HEK293T (cell line): Measurements from ENCODE around the gene GNAQ.

Source experiments
- ARNT ChIP-seq: fragments of 450-650 bp; IDR thresholded peaks from 2 replicates; pipeline ENCODE4 v1.6.1; 2017; ENCODE audit warnings: mild to moderate bottlenecking
- BHLHE40 ChIP-seq: fragments of 450-650 bp; IDR thresholded peaks from 2 replicates; pipeline ENCODE4 v1.6.1; 2016; ENCODE audit warnings: mild to moderate bottlenecking, moderate library complexity, borderline replicate concordance
- CTBP1 ChIP-seq: fragments of 450-650 bp; IDR thresholded peaks from 2 replicates; pipeline ENCODE4 v1.6.1; 2016; ENCODE audit warnings: borderline replicate concordance
- ELF4 ChIP-seq: fragments of 450-650 bp; IDR thresholded peaks from 2 replicates; pipeline ENCODE4 v1.6.1; 2017; ENCODE audit warnings: antibody characterized with exemption
- FOXA1 ChIP-seq: fragments of 450-650 bp; IDR thresholded peaks from 2 replicates; pipeline ENCODE4 v1.6.1; 2016; ENCODE audit warnings: mild to moderate bottlenecking
- FOXK2 ChIP-seq: fragments of 450-650 bp; IDR thresholded peaks from 2 replicates; pipeline ENCODE4 v1.6.1; 2016; ENCODE audit warnings: mild to moderate bottlenecking
- FOXM1 ChIP-seq: fragments of 450-650 bp; IDR thresholded peaks from 2 replicates; pipeline ENCODE4 v1.6.1; 2017; ENCODE audit warnings: mild to moderate bottlenecking, borderline replicate concordance
- HDGF ChIP-seq: fragments of 450-650 bp; IDR thresholded peaks from 2 replicates; pipeline ENCODE4 v1.6.1; 2017; ENCODE audit warnings: antibody characterized with exemption, borderline replicate concordance
- LEF1 ChIP-seq: fragments of 450-650 bp; IDR thresholded peaks from 2 replicates; pipeline ENCODE4 v1.6.1; 2017; ENCODE audit warnings: mild to moderate bottlenecking, borderline replicate concordance
- SP1 ChIP-seq: fragments of 450-650 bp; IDR thresholded peaks from 2 replicates; pipeline ENCODE4 v1.6.1; 2017
- SUZ12 ChIP-seq: fragments of 450-650 bp; IDR thresholded peaks from 2 replicates; pipeline ENCODE4 v1.6.1; 2016; ENCODE audit warnings: mild to moderate bottlenecking
- TARDBP ChIP-seq: fragments of 450-650 bp; IDR thresholded peaks from 2 replicates; pipeline ENCODE4 v1.6.1; 2016
- ZNF384 ChIP-seq: fragments of 450-650 bp; IDR thresholded peaks from 2 replicates; pipeline ENCODE4 v1.6.1; 2016
- TF ChIP-seq, protein P1 (sequence below): fragments of 450-650 bp; IDR thresholded peaks from 2 replicates; pipeline ENCODE4 v1.6.1; 2016

GRCh38 chr9:77770340-77770739 lies 261.3 kb downstream of the GNAQ start:
- TF ChIP-seq SUZ12: no peak
- TF ChIP-seq HDGF: no peak
- no peak for TF ChIP-seq CTBP1
- no peak for TF ChIP-seq FOXM1
- TF ChIP-seq FOXA1: no peak
- no peak for TF ChIP-seq ELF4
- TF ChIP-seq BHLHE40: no peak
- TF ChIP-seq SP1: no peak
- no peak for TF ChIP-seq TARDBP
- TF ChIP-seq FOXK2: no peak
- no peak for TF ChIP-seq LEF1
- TF ChIP-seq, protein P1, sequence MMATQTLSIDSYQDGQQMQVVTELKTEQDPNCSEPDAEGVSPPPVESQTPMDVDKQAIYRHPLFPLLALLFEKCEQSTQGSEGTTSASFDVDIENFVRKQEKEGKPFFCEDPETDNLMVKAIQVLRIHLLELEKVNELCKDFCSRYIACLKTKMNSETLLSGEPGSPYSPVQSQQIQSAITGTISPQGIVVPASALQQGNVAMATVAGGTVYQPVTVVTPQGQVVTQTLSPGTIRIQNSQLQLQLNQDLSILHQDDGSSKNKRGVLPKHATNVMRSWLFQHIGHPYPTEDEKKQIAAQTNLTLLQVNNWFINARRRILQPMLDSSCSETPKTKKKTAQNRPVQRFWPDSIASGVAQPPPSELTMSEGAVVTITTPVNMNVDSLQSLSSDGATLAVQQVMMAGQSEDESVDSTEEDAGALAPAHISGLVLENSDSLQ: no peak
- no peak for TF ChIP-seq ZNF384
- TF ChIP-seq ARNT: no peak
